HEK293 (cell line): ENCODE data around the gene HSPA4L.

Experiments used
- CTCF ChIA-PET: fragments of 350-600 bp; formaldehyde crosslinking; extraction: SDS; loops from one replicate; lab custom pipeline; 2021; ENCODE audit warnings: antibody characterized with exemption; lab: Yijun Ruan, JAX
- POLR2A ChIA-PET: fragments of 300-600 bp; formaldehyde crosslinking; extraction: SDS; loops from one replicate; lab custom pipeline; 2020; ENCODE audit warnings: antibody characterized with exemption, inconsistent platforms; lab: Yijun Ruan, JAX
- H3K27ac ChIP-seq: fragments of 200-500 bp; sonication (Bioruptor generic); 2 replicates; pipeline ENCODE4 v1.5.1; 2014; ENCODE audit warnings: low read depth, low read length, control low read depth, inconsistent platforms; ENCODE audit errors: extremely low read depth
- H3K36me3 ChIP-seq, 2 experiments: fragments of 200-500 bp in 1 of 2; sonication (Bioruptor generic) in 1 of 2; 1 replicate in 1 of 2; 2 replicates in 1 of 2; pipeline ENCODE4 v1.5.1; 2014 to 2017; ENCODE audit warnings: inconsistent platforms in 2 of 2, low read length in 2 of 2; ENCODE audit not compliant: control insufficient read depth in 2 of 2, insufficient read depth in 1 of 2
- H3K4me1 ChIP-seq: fragments of 200-500 bp; sonication (Bioruptor generic); 2 replicates; pipeline ENCODE4 v1.5.1; 2014; ENCODE audit warnings: mild to moderate bottlenecking, low read length, inconsistent platforms; ENCODE audit not compliant: control insufficient read depth, insufficient read depth
- H3K4me3 ChIP-seq: 2 replicates; pipeline ENCODE4 v1.5.1; 2011; ENCODE audit warnings: low read depth, mild to moderate bottlenecking, control low read depth, low read length, moderate library complexity
- H3K9me3 ChIP-seq: fragments of 200-500 bp; sonication (Bioruptor generic); 2 replicates; pipeline ENCODE4 v1.5.1; 2014; ENCODE audit warnings: low read depth, low read length, inconsistent platforms; ENCODE audit not compliant: control insufficient read depth, insufficient read depth
- KLF9 ChIP-seq: fragments of 450-650 bp; formaldehyde crosslinking; IDR thresholded peaks from 2 replicates; pipeline ENCODE4 v1.5.1; 2016; ENCODE audit warnings: missing biosample characterization, missing genetic modification characterization, low read depth
- REPIN1 ChIP-seq: fragments of 450-650 bp; formaldehyde crosslinking; IDR thresholded peaks from 2 replicates; pipeline ENCODE4 v1.5.1; 2017; ENCODE audit warnings: missing biosample characterization, missing genetic modification characterization, low read depth
- SALL2 ChIP-seq: fragments of 450-650 bp; formaldehyde crosslinking; IDR thresholded peaks from 2 replicates; pipeline ENCODE4 v1.5.0; 2017; ENCODE audit warnings: missing biosample characterization, mild to moderate bottlenecking, missing genetic modification characterization, borderline replicate concordance
- WT1 ChIP-seq: fragments of 450-650 bp; formaldehyde crosslinking; IDR thresholded peaks from 2 replicates; pipeline ENCODE4 v1.5.1; 2016; ENCODE audit warnings: missing biosample characterization, missing genetic modification characterization
- ZBTB10 ChIP-seq: fragments of 450-650 bp; formaldehyde crosslinking; IDR thresholded peaks from 2 replicates; pipeline ENCODE4 v1.5.1; 2016; ENCODE audit warnings: missing biosample characterization, missing genetic modification characterization
- ZNF132 ChIP-seq: fragments of 450-650 bp; formaldehyde crosslinking; IDR thresholded peaks from 2 replicates; pipeline ENCODE4 v1.5.1; 2017; ENCODE audit warnings: missing biosample characterization, missing genetic modification characterization, borderline replicate concordance
- ZNF221 ChIP-seq: fragments of 450-650 bp; formaldehyde crosslinking; IDR thresholded peaks from 2 replicates; pipeline ENCODE4 v1.5.1; 2017; ENCODE audit warnings: missing biosample characterization, missing genetic modification characterization, borderline replicate concordance
- ZNF23 ChIP-seq: fragments of 450-650 bp; formaldehyde crosslinking; IDR thresholded peaks from 2 replicates; pipeline ENCODE4 v1.5.1; 2016; ENCODE audit warnings: missing biosample characterization, missing genetic modification characterization, borderline replicate concordance
- ZNF26 ChIP-seq: fragments of 450-650 bp; formaldehyde crosslinking; IDR thresholded peaks from 2 replicates; pipeline ENCODE4 v1.5.1; 2016; ENCODE audit warnings: missing biosample characterization, missing genetic modification characterization
- ZNF266 ChIP-seq: fragments of 450-650 bp; formaldehyde crosslinking; IDR thresholded peaks from 2 replicates; pipeline ENCODE4 v1.5.1; 2016; ENCODE audit warnings: missing biosample characterization, missing genetic modification characterization, low read depth
- ZNF274 ChIP-seq, 2 experiments: fragments of 200-500 bp in 1 of 2; fragments of 450-650 bp in 1 of 2; sonication (Bioruptor generic) in 1 of 2; formaldehyde crosslinking in 1 of 2; IDR thresholded peaks; 2 replicates each; pipeline versions ENCODE4 v1.5.1 to v1.6.1; 2014 to 2016; ENCODE audit warnings: borderline replicate concordance in 1 of 2, inconsistent platforms in 1 of 2, low read length in 1 of 2, missing biosample characterization in 1 of 2, missing genetic modification characterization in 1 of 2
- ZNF433 ChIP-seq: fragments of 450-650 bp; formaldehyde crosslinking; IDR thresholded peaks from 2 replicates; pipeline ENCODE4 v1.5.1; 2016; ENCODE audit warnings: missing biosample characterization, missing genetic modification characterization, low read depth
- ZNF518A ChIP-seq: fragments of 450-650 bp; formaldehyde crosslinking; conservative IDR thresholded peaks from 2 replicates; pipeline ENCODE4 v1.5.1; 2016; ENCODE audit warnings: low read depth, missing biosample characterization, missing genetic modification characterization
- ZNF555 ChIP-seq: fragments of 450-650 bp; formaldehyde crosslinking; conservative IDR thresholded peaks from 2 replicates; pipeline ENCODE4 v1.5.1; 2017; ENCODE audit warnings: missing biosample characterization, mild to moderate bottlenecking, missing genetic modification characterization, inconsistent platforms
- ZNF558 ChIP-seq: fragments of 450-650 bp; formaldehyde crosslinking; IDR thresholded peaks from 2 replicates; pipeline ENCODE4 v1.5.1; 2016; ENCODE audit warnings: missing biosample characterization, missing genetic modification characterization
- ZNF639 ChIP-seq: fragments of 450-650 bp; formaldehyde crosslinking; IDR thresholded peaks from 2 replicates; pipeline ENCODE4 v1.5.1; 2016; ENCODE audit warnings: missing biosample characterization, missing genetic modification characterization
- ZNF660 ChIP-seq: fragments of 450-650 bp; IDR thresholded peaks from 2 replicates; pipeline ENCODE4 v1.5.1; 2018; ENCODE audit warnings: missing biosample characterization, mild to moderate bottlenecking, missing genetic modification characterization

The HSPA4L gene

GRCh38 chr4:127857641-127858040, 75.5 kb downstream of the HSPA4L start:
- H3K36me3 ChIP-seq: no peaks in the 10 kb centered on the region
- TF ChIP-seq KLF9 (tag by site-specific recombination) (no peak), ZBTB10 (tag by site-specific recombination) (no peak), ZNF26 (tag by site-specific recombination) (no peak), ZNF221 (no peak), ZNF558 (tag by site-specific recombination) (no peak), ZNF433 (tag by site-specific recombination) (no peak), ZNF660 (tag by site-specific recombination) (no peak), REPIN1 (tag by site-specific recombination) (no peak), ZNF555 (tag by site-specific recombination) (no peak), ZNF518A (tag by site-specific recombination) (no peak), ZNF23 (no peak), ZNF132 (no peak), ZNF274 (IDR thresholded peaks at IDR 0.05; ENCODE audit: low read length) (no peak), ZNF274 (tag by site-specific recombination; IDR thresholded peaks at IDR 0.05; ENCODE audit: borderline replicate concordance) (no peak), ZNF266 (tag by site-specific recombination) (no peak), ZNF639 (tag by site-specific recombination) (no peak), WT1 (tag by site-specific recombination) (no peak), SALL2 (no peak)
- no peak overlapping the region for H3K4me3 ChIP-seq
- H3K4me1 ChIP-seq: no peaks in the 10 kb centered on the region
- ChIA-PET POLR2A (no interaction called here), CTCF (interaction anchor here (0.6 kb wide), 1 partner anchor 490 kb away, joined by 3 read pairs; no protein-coding TSS in a partner anchor)
- H3K27ac ChIP-seq: no peak overlapping the region
- no peaks in the 10 kb centered on the region for H3K9me3 ChIP-seq
